GM18868 (cell line): ENCODE measurements around the gene LGI4.

Experiments
- ATAC-seq: cut with Tn5 transposase; IDR thresholded peaks from one replicate; pipeline ENCODE4 v1.9.1; 2021; ENCODE audit warnings: mild to moderate bottlenecking, moderate library complexity; ENCODE audit not compliant: unreplicated experiment

LGI4 gene

DNA sequence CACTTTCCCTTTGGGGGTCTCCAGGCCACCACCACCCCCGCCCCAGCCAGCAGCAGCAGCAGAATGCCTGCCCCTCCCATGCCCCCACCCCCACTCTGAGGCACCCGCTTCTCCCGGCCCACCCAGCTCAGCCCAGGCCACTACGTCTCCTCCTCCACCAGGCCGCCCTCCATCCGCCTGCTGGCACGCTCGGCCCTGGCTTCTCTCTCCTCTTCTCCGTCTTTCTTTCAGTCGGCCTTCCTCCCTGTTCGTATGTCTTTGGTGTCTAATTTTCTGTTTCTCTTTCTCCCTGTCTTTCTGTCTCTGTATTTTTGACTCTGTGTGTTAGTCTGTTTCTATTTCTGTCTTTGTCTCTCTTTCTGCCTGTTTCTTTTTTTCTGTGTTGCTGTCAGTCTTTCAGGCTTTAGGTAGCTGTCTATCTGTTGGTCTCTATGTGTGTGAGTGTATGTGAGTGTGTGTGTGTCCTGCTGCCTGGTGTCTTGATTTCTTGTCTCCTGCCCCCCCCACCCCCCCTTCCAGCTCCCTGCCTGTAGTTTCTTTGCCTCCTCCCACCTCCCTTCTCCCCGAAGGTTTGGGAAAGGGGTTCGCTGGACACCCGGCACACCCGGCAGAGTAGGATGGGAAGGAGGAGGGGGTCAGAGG, at the start of gene LGI4:
Gene LGI4, minus strand, starts transcription at position 459 of the 642 bp plus-strand sequence. Its CDS starts 379 bp downstream, at position 80.
- no peak for ATAC-seq

GRCh38 chr19:35184267-35184666, 49.4 kb upstream of the LGI4 start:
- ATAC-seq = no peak

DNA sequence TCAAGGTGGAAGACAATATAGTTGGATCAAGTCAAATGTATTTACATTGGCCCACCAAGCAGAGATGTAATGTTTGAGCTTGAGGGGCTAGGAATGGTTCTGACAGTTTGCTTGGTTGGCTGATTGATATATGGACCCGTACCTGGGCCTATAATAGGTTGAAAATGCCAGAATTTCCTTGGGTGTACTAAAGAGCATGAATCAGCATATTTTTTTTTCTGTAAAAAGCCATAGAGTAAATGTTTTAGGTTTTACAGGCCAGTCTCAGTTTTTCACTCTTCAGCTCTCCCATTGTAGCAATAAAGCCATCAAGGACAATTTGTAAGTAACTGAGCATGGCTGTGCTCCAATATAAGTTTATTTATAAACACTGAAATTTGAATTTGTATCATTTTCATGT, 46.5 kb upstream of the LGI4 start:
- no peak for ATAC-seq

GRCh38 chr19:35179830-35180229, 45.0 kb upstream of the LGI4 start:
- no peak for ATAC-seq

DNA sequence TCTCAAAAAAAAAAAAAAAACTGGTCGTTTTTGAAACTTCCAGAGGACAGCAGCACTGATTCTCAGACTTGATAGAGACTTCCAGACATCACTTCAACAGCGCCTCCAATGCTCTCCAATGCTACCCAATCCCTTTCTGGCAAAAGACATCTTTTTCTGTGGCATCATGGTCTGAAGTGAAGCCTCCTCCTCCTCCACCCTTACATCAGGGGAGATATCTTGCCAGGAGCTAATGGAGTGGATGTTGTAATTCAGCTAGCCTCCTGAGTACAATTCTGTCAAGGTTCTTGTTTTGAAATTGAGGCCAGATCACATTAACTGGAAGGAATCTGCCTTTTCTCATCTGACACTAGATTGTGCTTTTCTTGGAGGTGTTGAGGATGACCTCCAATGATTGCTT, 43.8 kb upstream of the LGI4 start:
- ATAC-seq = no peak

DNA sequence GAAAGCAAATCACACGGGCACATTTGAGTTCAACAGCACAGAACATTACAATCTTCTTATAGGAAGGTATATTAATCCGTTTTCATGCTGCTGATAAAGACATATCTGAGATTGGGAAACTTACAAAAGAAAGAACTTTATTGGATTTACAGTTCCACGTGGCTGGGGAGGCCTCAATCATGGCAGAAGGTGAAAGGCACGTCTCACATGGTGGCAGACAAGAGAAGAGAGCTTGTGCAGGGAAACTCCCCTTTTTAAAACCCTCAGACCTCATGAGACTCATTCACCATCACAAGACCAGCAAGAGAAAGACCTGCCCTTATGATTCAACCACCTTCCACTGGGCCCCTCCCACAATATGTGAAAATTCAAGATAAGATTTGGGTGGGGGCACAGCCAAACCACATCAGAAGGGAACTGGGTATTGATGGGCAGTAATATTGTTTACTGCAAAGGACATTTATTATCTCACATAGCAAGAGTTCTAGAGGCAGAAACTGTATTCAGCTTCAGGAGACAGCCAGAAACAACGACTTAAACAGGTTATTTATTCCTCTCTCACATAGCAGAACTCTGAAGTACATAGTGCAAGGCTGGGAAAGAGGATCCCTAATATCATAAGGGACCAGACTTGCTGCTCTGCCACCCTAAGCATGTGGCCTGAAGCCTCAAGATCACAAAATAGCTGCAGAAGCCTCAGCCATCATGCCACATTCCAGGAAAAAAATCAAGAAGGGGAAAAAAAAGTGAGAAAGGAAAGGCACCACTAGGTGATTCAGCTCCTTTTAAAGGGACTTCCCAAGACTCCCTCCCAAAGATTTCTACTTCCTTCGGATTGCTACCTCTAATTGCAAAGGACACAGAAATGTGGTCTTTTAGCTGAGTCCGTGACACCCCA, 42.8 kb upstream of the LGI4 start:
- ATAC-seq = no peak

- no peak for ATAC-seq
Observed at GRCh38 chr19:35176181-35176570, 41.3 kb upstream of the LGI4 start.

GRCh38 chr19:35174226-35174625, 39.4 kb upstream of the LGI4 start:
- ATAC-seq = no peak

DNA sequence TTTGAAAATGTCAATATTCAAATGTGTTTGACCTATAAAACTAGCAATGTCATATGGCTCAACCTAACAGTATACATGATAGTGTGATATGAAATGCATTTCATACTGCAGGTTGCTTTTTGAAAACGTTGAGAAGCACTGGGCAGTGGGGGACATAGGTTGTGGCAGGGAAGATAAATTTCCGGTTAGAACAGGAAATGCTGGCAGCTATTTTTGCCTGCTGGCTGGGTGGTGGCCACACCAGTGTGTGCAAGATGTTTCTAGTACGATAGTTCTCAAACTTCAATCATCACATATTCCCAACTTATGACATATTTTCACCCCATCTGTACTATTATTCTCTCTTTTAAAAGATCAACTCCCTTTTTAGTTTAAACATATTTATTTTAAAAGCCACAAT, 36.9 kb upstream of the LGI4 start:
- ATAC-seq = no peak

DNA sequence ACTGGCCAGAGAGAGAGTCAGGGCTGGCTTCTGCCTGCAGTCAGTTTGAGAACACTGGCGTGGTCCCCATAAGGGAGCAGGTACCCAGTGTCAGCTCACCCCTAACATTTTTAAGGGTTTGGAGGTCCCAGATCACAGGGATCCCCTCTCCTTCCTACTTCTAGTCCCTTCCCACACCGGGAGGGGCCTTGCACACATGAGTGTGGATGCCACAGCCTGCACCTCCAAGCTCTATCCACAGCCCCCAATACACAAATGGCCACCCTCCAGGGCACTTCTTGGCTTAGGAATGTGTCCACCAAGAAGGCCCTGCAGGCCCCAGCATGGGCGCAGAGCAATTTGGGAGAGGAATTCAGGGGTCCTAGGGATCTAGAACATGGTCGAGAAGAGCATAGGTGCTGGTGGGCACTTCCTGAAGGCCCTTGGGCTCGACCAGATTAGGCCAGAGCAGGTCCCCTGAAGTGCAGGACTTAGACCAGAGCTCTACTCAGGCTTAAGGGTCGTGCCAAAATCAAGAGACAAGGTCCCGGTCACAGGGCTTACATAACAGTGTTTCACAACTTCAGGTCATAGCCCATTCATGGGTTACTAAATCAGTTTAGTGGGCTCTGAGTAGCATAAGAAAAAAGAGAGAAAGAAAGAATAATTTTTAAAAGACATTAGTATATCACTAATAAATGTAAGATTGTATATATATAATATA, 35.7 kb upstream of the LGI4 start:
- ATAC-seq = no peak

- no peak for ATAC-seq
Observed at GRCh38 chr19:35169221-35169995, 34.5 kb upstream of the LGI4 start.

GRCh38 chr19:35168196-35168595, 33.3 kb upstream of the LGI4 start:
- ATAC-seq = no peak

DNA sequence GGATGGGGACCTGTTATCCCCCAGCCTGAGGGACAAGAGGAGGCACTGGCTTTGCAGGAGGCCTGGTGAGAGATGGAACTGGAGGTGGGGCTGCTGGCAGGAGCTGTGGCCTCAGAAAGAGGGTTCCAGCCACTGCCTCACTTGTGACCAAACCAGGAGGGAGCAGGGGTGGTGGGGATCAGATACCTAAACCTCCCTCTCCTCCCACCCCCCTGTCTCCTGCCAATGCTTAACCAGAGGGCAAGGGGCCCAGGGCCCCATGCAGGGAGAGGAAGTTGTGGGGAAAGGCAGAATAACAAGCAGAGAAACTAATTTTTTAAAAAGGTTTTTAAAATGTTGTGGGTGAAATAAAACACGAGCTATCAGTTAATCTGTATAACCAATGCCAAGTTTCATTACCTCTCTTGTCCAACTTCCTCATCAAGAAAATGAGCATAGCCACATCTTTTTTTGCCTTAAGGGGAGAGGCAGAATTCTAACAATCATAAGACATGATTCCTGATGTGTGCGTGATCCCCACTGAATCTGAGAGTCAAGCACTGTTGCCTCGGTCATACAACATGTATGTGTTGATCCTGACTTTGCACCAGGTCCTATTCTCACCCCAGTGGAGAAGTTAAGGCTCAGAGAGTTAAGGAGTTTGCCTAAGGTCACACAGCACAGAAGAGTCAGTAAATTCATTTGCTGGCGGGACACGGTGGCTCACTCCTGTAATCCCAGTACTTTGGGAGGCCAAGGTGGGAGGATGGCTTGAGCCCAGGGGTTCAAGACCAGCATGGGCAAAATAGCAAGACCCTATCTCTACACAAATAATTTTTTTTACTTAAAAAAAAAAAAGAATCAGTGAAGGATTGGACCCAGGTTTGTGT, 32.6 kb upstream of the LGI4 start:
- no peak for ATAC-seq

DNA sequence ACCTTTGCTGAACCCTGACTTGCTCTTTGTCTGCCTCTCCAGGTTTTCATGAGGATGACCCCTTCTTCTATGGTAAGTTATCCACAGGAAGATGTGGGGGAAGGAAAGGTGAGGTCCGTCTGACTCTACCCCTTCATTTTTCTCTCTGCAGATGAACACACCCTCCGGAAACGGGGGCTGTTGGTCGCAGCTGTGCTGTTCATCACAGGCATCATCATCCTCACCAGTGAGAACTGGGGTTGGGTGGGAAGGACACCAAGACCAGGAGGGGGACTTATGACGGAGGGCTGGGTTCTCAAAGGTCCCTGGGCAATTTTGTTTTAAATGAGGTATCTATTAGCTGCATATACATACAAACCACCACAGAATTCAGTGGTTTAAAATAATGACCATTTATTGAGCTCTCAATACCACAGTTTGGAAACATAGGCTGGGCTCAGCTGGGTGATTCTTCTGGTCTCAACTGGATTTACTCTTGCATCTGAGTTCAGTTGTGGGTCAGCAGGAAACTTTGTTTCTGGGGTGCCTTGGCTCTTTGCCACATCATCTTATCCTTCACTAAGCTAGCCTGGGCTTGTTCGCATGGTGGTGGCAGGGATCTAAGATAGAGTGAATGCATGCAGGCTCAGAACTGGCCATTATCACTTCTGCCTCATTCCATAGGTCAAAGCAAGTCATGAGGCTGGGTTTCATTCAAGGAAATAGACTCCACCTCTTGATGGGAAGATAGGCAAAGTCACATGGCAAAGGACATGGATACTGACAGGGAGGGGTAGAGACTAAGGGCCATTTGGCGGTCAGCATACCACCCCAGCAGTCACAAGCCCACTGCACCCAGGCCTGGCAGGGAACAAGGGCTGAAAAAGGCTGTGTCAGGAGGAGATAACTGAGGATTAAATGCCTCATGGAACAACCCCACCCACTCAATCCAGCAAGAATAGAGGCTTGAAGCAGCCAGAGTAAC, 31.5 kb upstream of the LGI4 start:
- ATAC-seq = no peak

DNA sequence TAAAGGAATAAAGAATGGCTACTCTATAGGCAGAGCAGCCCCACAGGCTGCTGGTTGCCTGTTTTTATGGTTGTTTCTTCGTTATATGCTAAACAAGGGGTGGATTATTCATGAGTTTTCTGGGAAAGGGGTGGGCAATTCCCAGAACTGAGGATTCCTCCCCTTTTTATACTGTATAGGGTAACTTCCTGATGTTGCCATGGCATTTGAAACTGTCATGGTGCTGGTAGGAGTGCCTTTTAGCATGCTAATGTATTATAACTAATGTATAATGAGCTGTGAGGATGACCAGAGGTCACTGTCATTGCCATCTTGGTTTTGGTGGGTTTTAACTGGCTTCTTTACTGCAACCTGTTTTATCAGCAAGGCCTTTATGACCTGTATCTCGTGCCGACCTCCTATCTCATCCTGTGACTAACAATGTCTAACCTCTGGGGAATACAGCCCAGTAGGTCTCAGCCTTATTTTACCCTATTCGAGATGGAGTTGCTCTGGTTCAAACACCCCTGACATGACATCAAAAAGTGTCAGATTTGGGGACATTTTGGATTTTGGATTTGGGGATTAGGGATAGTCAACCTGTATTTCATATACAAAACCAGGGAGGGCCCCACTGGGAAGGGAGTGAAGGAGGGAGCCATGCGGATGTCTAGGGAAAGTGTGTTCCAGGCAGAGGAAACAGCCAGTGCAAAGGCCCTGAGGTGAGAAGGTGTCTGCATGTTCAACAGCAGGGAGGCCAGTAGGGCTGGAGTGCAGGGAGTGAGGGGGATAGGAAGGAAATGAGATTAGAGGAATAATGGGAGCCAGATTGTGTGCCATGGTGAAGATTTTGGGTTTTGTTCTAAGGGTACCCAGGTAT, 30.6 kb upstream of the LGI4 start:
- ATAC-seq = no peak

GRCh38 chr19:35164418-35164817, 29.6 kb upstream of the LGI4 start:
- no peak for ATAC-seq

- no peak for ATAC-seq
Observed at GRCh38 chr19:35162471-35163326, 27.8 kb upstream of the LGI4 start.
